GM13977 (cell line): ENCODE results near the gene TSFM.

Experiments used
- DNase-seq: peaks from one replicate; pipeline ENCODE4 v3.0.0; 2012; ENCODE audit warnings: low spot score
- CTCF ChIP-seq: IDR thresholded peaks from 2 replicates; pipeline ENCODE4 v1.5.1; 2012; ENCODE audit warnings: mild to moderate bottlenecking, control low read depth; ENCODE audit not compliant: insufficient read depth; ENCODE audit errors: extremely low read depth, missing control alignments
- in situ Hi-C: fragments of 300-500 bp; cut with MboI; formaldehyde crosslinking; loops from one replicate; pipeline ENCODE4 v1.12.0; 2022; ENCODE audit warnings: low sequenced_read_pairs, low pct_unique_long_range_greater_than_20kb, mixed read lengths, inconsistent platforms; ENCODE audit not compliant: unreplicated experiment

The TSFM gene

GRCh38 chr12:57764662-57765002 lies 18.0 kb upstream of the TSFM start:
- no peak for DNase-seq
- TF ChIP-seq CTCF = no peak
- in situ Hi-C loops = no loop called here

- TF ChIP-seq CTCF = peak; percentile 65
- in situ Hi-C loops = no loop called here
- DNase-seq = no peak
Measured at GRCh38 chr12:57765003-57765697, 17.4 kb upstream of the TSFM start.

GRCh38 chr12:57765698-57766463 lies 16.7 kb upstream of the TSFM start:
- in situ Hi-C loops = no loop called here
- TF ChIP-seq CTCF = no peak
- DNase-seq = no peak

- in situ Hi-C loops = no loop called here
- DNase-seq = no peak
- TF ChIP-seq CTCF = no peak
Measured at GRCh38 chr12:57766464-57767304, 15.9 kb upstream of the TSFM start, which contains the start of gene CYP27B1. Gene CYP27B1 (minus strand): TSS chr12:57767078. CDS start chr12:57767041, 37 bp downstream.

GRCh38 chr12:57767305-57767698 lies 15.3 kb upstream of the TSFM start:
- no peak for DNase-seq
- no peak for TF ChIP-seq CTCF
- in situ Hi-C loops = no loop called here

- TF ChIP-seq CTCF = no peak
- in situ Hi-C loops = no loop called here
- DNase-seq = no peak
Measured at GRCh38 chr12:57767876-57768275, 14.7 kb upstream of the TSFM start.
